Ovary (tissue), 9 donors: Measurements from ENCODE around the gene ZNF385A. TPM values are rescaled to one million over a fixed set of nuclear protein-coding genes. Genes with fewer than 3 reads are reported as not detected.

Source experiments
- DNase-seq, 5 donors: peaks; one replicate each; pipeline ENCODE4 v3.0.0-alpha.2; 2019 to 2020
- H3K27ac ChIP-seq, 2 donors: fragments of 200-600 bp; one replicate each; pipeline versions ENCODE4 v1.5.1 to v1.8.0; 2019 to 2022
- H3K27me3 ChIP-seq: fragments of 200-600 bp; one replicate; pipeline ENCODE4 v1.8.0; 2022
- H3K36me3 ChIP-seq: fragments of 200-600 bp; sonication (generic); one replicate; pipeline ENCODE4 v1.5.1; 2019
- H3K4me1 ChIP-seq: one replicate; pipeline ENCODE4 v1.8.1; 2013; ENCODE audit warnings: mild to moderate bottlenecking, moderate library complexity; ENCODE audit not compliant: insufficient read depth
- H3K4me3 ChIP-seq: fragments of 200-600 bp; sonication (generic); one replicate; pipeline ENCODE4 v1.5.1; 2017
- H3K9me3 ChIP-seq, 2 donors: fragments of 200-600 bp in 1 of 2; sonication (generic) in 1 of 2; one replicate each; pipeline versions ENCODE4 v1.5.1 to v1.8.1; 2013 to 2019; ENCODE audit warnings: mild to moderate bottlenecking in 1 of 2, moderate library complexity in 1 of 2
- CTCF ChIP-seq, 3 donors: fragments of 450-650 bp in 2 of 3; fragments of 200-600 bp in 1 of 3; IDR thresholded peaks; one replicate each; pipeline versions ENCODE4 v1.5.1 to v1.8.0; 2016 to 2022; ENCODE audit warnings: antibody characterized with exemption in 3 of 3, mild to moderate bottlenecking in 1 of 3
- EP300 ChIP-seq: sonication (generic); formaldehyde crosslinking; IDR thresholded peaks from one replicate; pipeline ENCODE4 v1.6.1; 2017; ENCODE audit warnings: antibody characterized with exemption
- POLR2A ChIP-seq: fragments of 450-650 bp; IDR thresholded peaks from one replicate; pipeline ENCODE4 v1.6.1; 2017; ENCODE audit warnings: antibody characterized with exemption, mild to moderate bottlenecking, moderate library complexity
- WGBS, 3 donors: extraction: QIAGEN DNeasy Blood & Tissue Kit in 1 of 3; methylation state at CpG; one replicate each; pipeline versions ENCODE4 v1.1.5 to v1.1.7; 2013 to 2017; 5-methylcytosine and 5-hydroxymethylcytosine counted together
- intact Hi-C, 4 donors: fragments of 100-400 bp; cut with DNase I; formaldehyde crosslinking; loops; one replicate each; pipeline versions ENCODE4 v1.11.0 to v1.15.1; 2022 to 2023
- polyA plus RNA-seq, 2 donors: library from polyadenylated mRNA; stranded (reverse); fragments of 200-250 nt in 1 of 2; fragments of 350-450 nt in 1 of 2; fragmentation: Illumina TruSeq in 1 of 2; extraction: RNeasy Lipid Tissue Mini Kit (QIAGEN cat#74804) in 1 of 2; gene quantifications; one replicate each; pipeline ENCODE4 v1.2.3, GENCODE V29; 2013 to 2014
- total RNA-seq, 7 donors: library from RNA; depleted of rRNA in 2 of 7; stranded (reverse); fragments of >200 nt in 2 of 7; fragmentation: NEBNext Ultra II Directional in 3 of 7; extraction: Animal tissue kit (Norgen Biotek cat#: 25700) in 3 of 7; gene quantifications; one replicate each; pipeline versions ENCODE4 v1.1.0 to v1.2.4, GENCODE V29; 2016 to 2023
- donor health status: DM: no; HTN: no; CAD: no; lungs with moderate emphysema.
- donor health status: DM: no; HTN: no; CAD: no.
- donor health status: Bipolar disorder and iron deficiency.
- donor health status: DM: yes; HTN: yes; CAD: no.
- donor health status: DM: no; HTN: no; CAD: no.
- donor health status: DM: yes; HTN: yes; CAD: no.

The ZNF385A gene
- total and polyA plus RNA-seq, 9 donors: 3.6 to 30.5 (median 6.0) TPM

- Histone ChIP-seq H3K36me3 (no peaks in the 10 kb centered on the region), H3K27ac (peak overlapping the region in 1 of 2 donors; percentile 62), H3K27me3 (no peaks in the 10 kb centered on the region), H3K4me3 (no peak overlapping the region), H3K4me1 (peaks cover 12% of the 10 kb centered on the region), H3K9me3 (no peaks in the 10 kb centered on the region)
- WGBS, 3 donors: 59 to 67% (median 62%) methylated on average over 8 of the region's 8 CpGs
- TF ChIP-seq POLR2A (no peak), EP300 (no peak), CTCF (IDR thresholded peaks at IDR 0.05) (no peak)
- no peak for DNase-seq
- intact Hi-C loops: loop anchor here in 2 of 4 donors (10.0 kb wide), 2 partner anchors 367 to 387 kb away; partner anchors contain the start of genes HOXC10 (in 1 of the 2), HOXC8 (in 1 of the 2) and HOXC9 (in 1 of the 2)
Observed at GRCh38 chr12:54372113-54372806, 12.3 kb downstream of the ZNF385A start.

GRCh38 chr12:54371328-54372112, 13.0 kb downstream of the ZNF385A start:
- Histone ChIP-seq H3K4me3 (no peak overlapping the region), H3K27me3 (no peaks in the 10 kb centered on the region), H3K4me1 (peaks cover 12% of the 10 kb centered on the region), H3K27ac (peak overlapping the region in 1 of 2 donors; percentile 62), H3K9me3 (no peaks in the 10 kb centered on the region), H3K36me3 (no peaks in the 10 kb centered on the region)
- DNase-seq: peak; percentile 69 to 82 (median 78)
- intact Hi-C loops: loop anchor here in 2 of 4 donors (10.0 kb wide), 2 partner anchors 367 to 387 kb away; partner anchors contain the start of genes HOXC10 (in 1 of the 2), HOXC8 (in 1 of the 2) and HOXC9 (in 1 of the 2)
- WGBS, 3 donors: 35 to 49% (median 41%) methylated on average over 5 of the region's 5 CpGs
- no peak for TF ChIP-seq CTCF (IDR thresholded peaks at IDR 0.05)
- no peak for TF ChIP-seq EP300
- no peak for TF ChIP-seq POLR2A

- peak overlapping the region; percentile 42 for H3K4me3 ChIP-seq
- H3K36me3 ChIP-seq: no peaks in the 10 kb centered on the region
- intact Hi-C loops: loop anchor here in 2 of 4 donors (10.0 kb wide), 2 partner anchors 365 to 385 kb away; partner anchors contain the start of genes HOXC10 (in 1 of the 2), HOXC8 (in 1 of the 2) and HOXC9 (in 1 of the 2)
- TF ChIP-seq EP300 (no peak), POLR2A (peak; percentile 34), CTCF (IDR thresholded peaks at IDR 0.05) (peak; percentile 90 to 96 (median 95))
- peak; percentile 79 to 90 (median 87) for DNase-seq
- H3K27me3 ChIP-seq: no peaks in the 10 kb centered on the region
- no peaks in the 10 kb centered on the region for H3K9me3 ChIP-seq
- peaks cover 12% of the 10 kb centered on the region for H3K4me1 ChIP-seq
- peak overlapping the region; percentile 22 to 76 for H3K27ac ChIP-seq
- 1 to 19% (median 2%) methylated on average over 27 to 44 of the region's 44 CpGs for WGBS, 3 donors
Observed at GRCh38 chr12:54370171-54370730, 14.3 kb downstream of the ZNF385A start.

GRCh38 chr12:54369597-54370131, 14.9 kb downstream of the ZNF385A start:
- peak; percentile 44 to 71 (median 65) for DNase-seq
- H3K4me1 ChIP-seq: peaks cover 12% of the 10 kb centered on the region
- peak overlapping the region; percentile 67 to 76 for H3K27ac ChIP-seq
- 14 to 16% (median 14%) methylated on average over 18 to 20 of the region's 21 CpGs for WGBS, 3 donors
- intact Hi-C loops: loop anchor here (5.0 to 10.0 kb wide), 3 partner anchors 37 to 385 kb away; partner anchors contain the start of genes HOXC8 (in 3 of the 4), HOXC9 (in 3 of the 4) and HOXC10 (in 2 of the 4)
- TF ChIP-seq EP300 (no peak), POLR2A (no peak), CTCF (IDR thresholded peaks at IDR 0.05) (no peak)
- H3K4me3 ChIP-seq: peak overlapping the region; percentile 42
- no peaks in the 10 kb centered on the region for H3K36me3 ChIP-seq
- no peaks in the 10 kb centered on the region for H3K9me3 ChIP-seq
- no peaks in the 10 kb centered on the region for H3K27me3 ChIP-seq
